T-helper 17 cell (primary cell): ENCODE measurements around the gene COBL. TPM values are rescaled to one million over a fixed set of nuclear protein-coding genes. Genes with fewer than 3 reads are reported as not detected.
A peak's percentile ranks its signal among the peaks of the same experiment; 100 is the strongest.

Source experiments
- ATAC-seq: fragments of 150-1000 bp; cut with Tn5 transposase; 2 replicates; pipeline ENCODE4 v1.10.0; 2021; ENCODE audit warnings: mild to moderate bottlenecking, moderate library complexity
- DNase-seq, 3 donors: peaks; one replicate each; pipeline versions ENCODE4 v3.0.0 to v3.0.0-alpha.2; 2020 to 2021
- H3K9me3 ChIP-seq: one replicate; pipeline ENCODE4 v1.7.0; 2013; ENCODE audit warnings: low read length, mild to moderate bottlenecking; ENCODE audit not compliant: control insufficient read depth, poor library complexity, severe bottlenecking
- H3K27ac Mint-ChIP-seq: one replicate; pipeline ENCODE4 v1.8.0; 2022; ENCODE audit warnings: mild to moderate bottlenecking, moderate library complexity, mixed read lengths
- H3K27me3 Mint-ChIP-seq: one replicate; pipeline ENCODE4 v1.8.0; 2022; ENCODE audit warnings: mixed read lengths
- H3K36me3 Mint-ChIP-seq: one replicate; pipeline ENCODE4 v1.8.0; 2022; ENCODE audit warnings: low read depth, mixed read lengths
- H3K4me1 Mint-ChIP-seq: one replicate; pipeline ENCODE4 v1.8.0; 2022; ENCODE audit warnings: mild to moderate bottlenecking, mixed read lengths
- H3K4me3 Mint-ChIP-seq: one replicate; pipeline ENCODE4 v1.8.0; 2022; ENCODE audit warnings: mild to moderate bottlenecking, moderate library complexity, mixed read lengths
- total RNA-seq, 4 donors: library from RNA in 2 of 4; stranded (reverse) in 2 of 4; gene quantifications; one replicate each; pipeline ENCODE4 v1.2.3 and lab custom pipeline; 2022 to 2026

The COBL gene
- total RNA-seq, 2 donors from 2014 or later: not detected

DNA sequence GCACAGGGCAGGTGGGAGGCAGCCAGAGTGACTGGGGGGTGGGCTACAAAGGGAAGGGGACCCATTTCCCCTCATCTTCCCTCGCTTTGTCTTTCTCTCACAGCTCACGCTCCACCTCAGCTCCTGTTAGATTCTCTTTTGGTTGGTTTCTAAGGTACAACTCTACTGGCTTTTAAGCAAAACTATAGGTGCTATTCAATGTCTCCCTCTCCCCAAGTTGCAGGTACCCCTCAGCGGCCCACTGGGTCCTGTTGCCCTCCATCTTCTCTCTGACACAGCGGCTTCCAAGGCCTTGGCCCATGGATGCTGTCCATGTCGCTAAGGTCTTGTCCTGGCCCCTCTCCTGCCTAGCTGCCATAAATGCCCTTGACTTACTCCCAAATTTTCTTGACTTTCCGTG lies 168.4 kb downstream of the COBL start:
- H3K9me3 ChIP-seq: no peaks in the 10 kb centered on the region
- Mint-ChIP-seq H3K4me1 (no peaks in the 10 kb centered on the region), H3K27ac (no peak overlapping the region), H3K36me3 (peaks cover 2% of the 10 kb centered on the region), H3K27me3 (peaks cover 38% of the 10 kb centered on the region), H3K4me3 (no peak overlapping the region)
- no peak for DNase-seq
- no peak for ATAC-seq

DNA sequence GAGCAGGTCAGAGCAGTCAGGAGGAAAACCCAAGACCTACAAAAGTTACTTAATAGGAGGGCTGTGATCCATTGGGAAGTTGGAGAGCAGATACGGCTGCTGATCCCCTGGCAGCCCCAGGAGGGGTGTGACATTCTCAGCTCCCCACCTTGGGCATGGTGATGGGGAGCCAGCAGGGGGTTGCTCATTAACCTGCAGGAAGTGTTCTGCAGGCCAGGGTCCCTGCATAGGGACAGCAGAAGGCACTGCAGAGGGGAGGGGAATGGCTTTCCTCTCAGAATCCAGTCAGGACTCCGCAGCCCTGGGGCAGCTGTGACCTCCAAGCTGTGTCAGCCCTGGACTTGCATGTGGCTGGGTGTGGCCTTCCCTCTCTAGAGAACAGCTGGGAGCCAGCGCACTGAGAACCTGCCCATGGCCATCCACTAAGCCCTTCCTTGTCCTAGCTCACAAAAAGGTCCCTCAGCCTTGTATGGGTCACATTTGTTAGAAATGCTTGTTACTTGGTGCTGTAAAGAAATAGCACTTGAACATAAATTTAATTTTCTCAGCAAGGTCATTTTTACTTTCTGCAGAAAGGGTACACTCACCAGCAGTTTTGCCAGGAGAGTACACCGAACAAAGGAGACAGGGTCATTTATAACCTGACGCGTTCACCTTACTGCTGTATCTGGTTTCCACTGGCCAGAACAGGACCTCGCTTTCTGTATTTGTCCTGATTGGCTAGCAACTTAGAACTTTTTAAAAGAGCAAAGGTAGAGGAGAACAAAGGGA lies 169.6 kb downstream of the COBL start:
- H3K4me1 Mint-ChIP-seq: no peaks in the 10 kb centered on the region

DNA sequence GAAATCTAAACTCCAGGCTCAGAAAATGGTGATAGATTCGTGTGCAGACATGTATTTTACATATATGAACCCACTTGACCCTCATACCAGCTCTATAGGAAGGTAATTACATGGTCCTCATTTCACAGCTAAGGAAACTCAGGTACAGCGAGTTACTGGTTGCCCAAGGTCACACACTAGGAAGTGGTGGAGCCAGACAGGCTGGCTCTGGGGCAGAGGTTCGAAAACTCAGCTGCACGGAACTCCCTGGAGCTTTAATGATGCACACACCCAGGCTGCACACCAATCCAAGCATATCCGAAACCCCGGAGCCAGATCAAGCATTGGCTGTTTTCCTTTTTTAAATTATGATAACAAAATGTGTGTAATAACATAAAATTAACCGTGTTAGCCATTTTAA lies 172.4 kb downstream of the COBL start:
- Mint-ChIP-seq H3K4me1 (peaks cover 3% of the 10 kb centered on the region), H3K27ac (no peak overlapping the region), H3K36me3 (peaks cover 2% of the 10 kb centered on the region), H3K27me3 (peaks cover 12% of the 10 kb centered on the region), H3K4me3 (no peak overlapping the region)
- DNase-seq (no peak), ATAC-seq (no peak)
- H3K9me3 ChIP-seq: no peaks in the 10 kb centered on the region

More for the DNA sequence above, 169.6 kb downstream of the COBL start:
- no peak overlapping the region for H3K4me3 Mint-ChIP-seq
- ATAC-seq: no peak
- DNase-seq: no peak
- H3K27ac Mint-ChIP-seq: no peak overlapping the region
- peaks cover 36% of the 10 kb centered on the region for H3K27me3 Mint-ChIP-seq
- no peaks in the 10 kb centered on the region for H3K9me3 ChIP-seq
- peaks cover 2% of the 10 kb centered on the region for H3K36me3 Mint-ChIP-seq

DNA sequence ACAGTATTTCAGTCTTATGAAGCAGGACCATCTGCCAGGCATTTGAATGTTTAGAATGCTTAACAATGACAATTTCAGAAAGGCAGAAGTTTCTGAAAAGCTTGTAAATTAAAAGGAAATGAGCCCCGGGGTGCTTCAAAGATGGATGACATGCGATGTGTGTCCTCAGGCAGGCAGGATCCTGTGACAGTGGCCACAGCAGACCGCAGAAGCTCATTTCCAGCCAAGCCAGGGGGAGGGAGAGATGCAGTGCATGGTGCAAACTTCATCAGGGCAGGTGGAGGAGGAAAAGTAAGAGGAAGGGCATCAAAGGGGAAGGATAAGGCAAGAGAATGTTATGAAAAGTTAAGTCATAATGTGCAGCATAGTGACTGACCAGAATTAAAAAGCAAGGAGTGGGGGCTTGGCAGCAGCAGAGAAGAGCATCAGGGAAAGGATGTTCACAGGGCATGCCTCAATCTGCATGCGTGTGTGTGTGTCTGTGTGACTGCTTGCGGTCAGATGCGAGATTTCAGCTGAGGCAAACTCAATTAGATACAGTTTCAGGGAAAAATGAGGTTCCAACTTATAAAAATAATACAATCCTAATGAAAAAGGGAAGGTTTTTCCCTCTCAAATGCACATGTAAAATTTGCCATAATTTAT lies 173.7 kb downstream of the COBL start:
- Mint-ChIP-seq H3K36me3 (peaks cover 2% of the 10 kb centered on the region), H3K4me1 (peaks cover 3% of the 10 kb centered on the region), H3K27ac (peak overlapping the region; percentile 70), H3K27me3 (peaks cover 12% of the 10 kb centered on the region), H3K4me3 (no peak overlapping the region)
- H3K9me3 ChIP-seq: no peaks in the 10 kb centered on the region
- ATAC-seq (no peak), DNase-seq (no peak)

DNA sequence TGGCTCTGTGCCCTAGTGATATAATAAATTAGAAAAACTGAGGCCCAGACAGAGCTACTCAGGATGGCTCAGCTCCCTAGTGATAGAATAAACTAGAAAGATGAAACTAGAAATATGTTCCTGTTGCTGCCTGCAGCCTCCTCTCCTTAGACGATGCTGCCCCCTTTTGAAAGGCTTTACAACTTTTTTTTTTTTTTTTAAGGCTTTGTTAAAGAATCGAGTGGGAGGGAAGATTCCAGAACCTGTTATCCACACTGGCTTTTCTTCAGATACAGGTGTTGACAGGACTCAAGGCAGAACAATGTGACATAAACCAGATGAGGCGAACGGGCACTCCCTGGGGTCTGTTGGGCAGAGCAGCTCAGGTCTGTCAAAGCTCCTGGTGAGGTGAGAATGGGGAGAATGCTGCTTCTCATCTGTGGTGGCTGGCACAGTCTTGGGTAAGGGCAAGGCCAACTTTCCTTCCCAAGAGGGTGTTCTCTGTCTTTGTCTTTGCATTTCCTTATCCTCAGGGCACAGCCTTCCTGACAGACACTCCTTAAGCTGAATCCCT lies 175.1 kb downstream of the COBL start:
- peaks cover 3% of the 10 kb centered on the region for H3K4me1 Mint-ChIP-seq
- no peak for DNase-seq
- H3K27me3 Mint-ChIP-seq: peaks cover 12% of the 10 kb centered on the region

DNA sequence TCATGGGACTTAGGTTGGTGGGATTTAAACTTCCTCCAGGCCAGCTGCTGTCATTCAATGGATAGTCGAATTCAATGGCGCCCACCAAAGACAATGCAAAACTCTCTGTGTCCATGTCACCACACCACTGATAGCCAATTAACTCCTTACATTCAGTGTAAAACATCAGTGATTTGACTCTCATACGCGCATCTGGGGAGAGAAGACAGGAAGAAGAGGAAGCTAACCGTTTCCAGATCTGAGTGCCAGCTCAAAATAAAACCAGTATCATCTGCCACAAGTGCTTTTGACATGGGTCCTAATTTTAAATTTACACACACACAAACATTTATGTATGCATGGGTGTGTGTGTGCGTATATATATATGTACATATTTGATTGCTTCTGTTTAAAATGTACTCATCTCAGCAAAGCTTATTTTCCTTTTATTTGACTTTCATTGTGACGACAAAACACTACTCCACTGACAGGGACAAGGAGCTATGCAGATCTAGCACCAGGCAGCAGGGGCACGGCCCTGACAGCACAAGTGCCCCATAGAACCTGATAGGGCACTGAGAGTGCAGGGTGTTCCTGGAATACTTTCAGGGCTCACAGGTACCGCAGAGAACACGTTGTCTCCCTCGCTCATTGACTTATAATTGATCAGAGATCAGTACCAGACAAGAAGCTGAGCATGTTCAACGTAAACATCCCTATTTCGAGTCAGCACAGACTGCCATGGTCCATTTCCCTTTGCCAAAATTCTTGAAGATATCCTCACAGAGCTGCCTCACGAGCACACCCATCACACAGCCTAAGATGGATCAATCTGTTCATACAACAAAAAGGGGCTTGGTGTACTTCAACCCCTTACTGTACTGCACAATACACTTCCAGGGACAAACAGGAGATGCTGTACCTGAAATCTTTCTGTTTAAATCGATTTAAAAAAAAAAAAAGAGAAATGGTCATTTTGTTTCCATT lies 176.1 kb downstream of the COBL start:
- H3K27ac Mint-ChIP-seq: no peak overlapping the region
- DNase-seq (no peak), ATAC-seq (no peak)

More for the DNA sequence above, 175.1 kb downstream of the COBL start:
- no peaks in the 10 kb centered on the region for H3K9me3 ChIP-seq
- ATAC-seq: no peak
- Mint-ChIP-seq H3K27ac (no peak overlapping the region), H3K36me3 (peaks cover 2% of the 10 kb centered on the region), H3K4me3 (no peak overlapping the region)

DNA sequence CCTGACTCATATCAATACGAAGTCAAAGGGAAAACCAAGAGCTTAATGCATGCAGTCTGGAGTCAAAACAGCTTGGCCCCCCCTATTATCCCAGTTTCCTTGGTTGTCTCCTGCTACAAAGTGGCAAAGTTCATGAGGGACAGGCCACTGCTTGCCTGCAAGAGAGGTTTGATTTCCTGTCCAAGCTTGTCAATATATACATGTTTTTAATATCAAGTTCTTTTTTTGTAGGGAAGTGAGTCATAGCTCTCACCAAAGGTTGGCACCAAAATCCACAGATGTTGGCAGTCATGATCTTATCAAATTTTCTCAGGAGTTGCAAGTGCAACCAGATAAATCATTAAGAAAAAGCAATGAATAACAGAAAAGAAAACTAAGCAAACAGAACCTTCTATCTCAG lies 176.8 kb downstream of the COBL start:
- H3K36me3 Mint-ChIP-seq: no peaks in the 10 kb centered on the region
- H3K27me3 Mint-ChIP-seq: peaks cover 12% of the 10 kb centered on the region
- H3K27ac Mint-ChIP-seq: no peak overlapping the region
- no peak overlapping the region for H3K4me3 Mint-ChIP-seq
- ATAC-seq (no peak), DNase-seq (no peak)
- peaks cover 5% of the 10 kb centered on the region for H3K4me1 Mint-ChIP-seq
- no peaks in the 10 kb centered on the region for H3K9me3 ChIP-seq

More for the DNA sequence above, 176.1 kb downstream of the COBL start:
- Mint-ChIP-seq H3K4me1 (peaks cover 3% of the 10 kb centered on the region), H3K36me3 (no peaks in the 10 kb centered on the region), H3K27me3 (peaks cover 12% of the 10 kb centered on the region), H3K4me3 (no peak overlapping the region)
- H3K9me3 ChIP-seq: no peaks in the 10 kb centered on the region

DNA sequence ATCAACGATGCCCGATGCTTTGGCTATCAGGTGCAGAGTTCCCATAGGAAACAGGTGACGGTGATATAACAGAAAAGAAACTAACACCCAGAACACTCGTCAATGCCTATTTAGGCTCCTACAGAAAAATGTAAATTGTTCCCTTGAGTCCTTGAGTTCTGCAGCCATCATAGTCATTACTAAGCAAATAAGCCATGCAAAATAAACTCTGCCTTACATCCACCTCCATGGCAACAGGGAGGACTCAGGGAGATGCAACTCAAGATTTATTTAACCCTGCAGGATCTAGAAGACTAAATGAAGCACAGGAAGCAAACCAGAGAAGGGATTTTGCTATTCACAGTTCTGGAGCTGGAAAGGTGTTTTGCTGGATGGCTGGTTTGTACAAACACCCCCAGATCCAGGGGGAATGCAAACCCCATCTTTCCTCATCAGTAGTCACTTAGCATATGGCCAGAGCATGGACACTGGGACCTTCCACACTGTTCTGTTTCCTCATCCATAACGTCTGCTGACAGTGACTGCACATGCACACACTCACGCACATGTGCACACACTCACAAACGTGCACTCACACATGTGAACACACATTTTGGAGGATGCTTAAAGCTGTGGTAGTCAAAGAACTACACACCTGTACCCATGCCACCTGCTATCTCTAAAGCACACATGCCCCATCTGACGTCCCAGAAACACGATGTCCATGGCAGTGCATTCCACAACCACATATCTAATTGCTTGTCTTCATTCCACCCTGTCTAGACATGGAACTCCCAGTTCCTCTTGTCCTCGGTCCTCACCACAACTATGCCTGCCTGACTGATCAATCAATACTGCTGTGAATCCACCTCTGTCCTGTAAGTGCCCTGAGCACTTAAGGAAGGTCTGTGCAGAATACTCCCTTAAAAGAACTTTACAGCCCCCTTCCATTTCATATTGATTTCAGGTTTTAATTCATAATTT lies 178.2 kb downstream of the COBL start:
- no peak overlapping the region for H3K27ac Mint-ChIP-seq
- H3K9me3 ChIP-seq: no peaks in the 10 kb centered on the region
- peaks cover 9% of the 10 kb centered on the region for H3K27me3 Mint-ChIP-seq
- H3K4me1 Mint-ChIP-seq: peaks cover 5% of the 10 kb centered on the region
- ATAC-seq (no peak), DNase-seq (no peak)
- no peak overlapping the region for H3K4me3 Mint-ChIP-seq
- no peaks in the 10 kb centered on the region for H3K36me3 Mint-ChIP-seq

DNA sequence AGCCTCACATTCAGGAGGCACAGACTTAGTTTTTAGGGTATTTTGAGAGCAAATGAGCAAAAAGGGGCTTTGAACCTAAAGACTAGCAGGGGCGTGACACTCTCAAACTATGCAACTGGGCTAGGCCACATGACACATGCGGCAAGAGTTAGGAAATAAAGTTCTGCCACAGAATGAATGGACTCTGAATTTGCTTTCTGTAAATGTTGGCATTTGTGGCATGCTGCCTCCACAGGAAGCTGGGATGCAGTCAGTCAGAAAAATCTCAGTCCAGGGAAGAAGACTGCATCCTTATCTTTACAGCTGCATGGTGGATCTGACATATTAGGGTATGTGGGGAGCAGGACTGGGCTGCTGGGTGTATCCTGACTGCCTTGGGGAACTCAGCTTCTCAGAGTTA lies 181.0 kb downstream of the COBL start:
- Mint-ChIP-seq H3K27ac (no peak overlapping the region), H3K36me3 (no peaks in the 10 kb centered on the region), H3K27me3 (no peaks in the 10 kb centered on the region), H3K4me1 (peaks cover 5% of the 10 kb centered on the region), H3K4me3 (no peak overlapping the region)
- ATAC-seq: no peak
- DNase-seq: no peak
- no peaks in the 10 kb centered on the region for H3K9me3 ChIP-seq

DNA sequence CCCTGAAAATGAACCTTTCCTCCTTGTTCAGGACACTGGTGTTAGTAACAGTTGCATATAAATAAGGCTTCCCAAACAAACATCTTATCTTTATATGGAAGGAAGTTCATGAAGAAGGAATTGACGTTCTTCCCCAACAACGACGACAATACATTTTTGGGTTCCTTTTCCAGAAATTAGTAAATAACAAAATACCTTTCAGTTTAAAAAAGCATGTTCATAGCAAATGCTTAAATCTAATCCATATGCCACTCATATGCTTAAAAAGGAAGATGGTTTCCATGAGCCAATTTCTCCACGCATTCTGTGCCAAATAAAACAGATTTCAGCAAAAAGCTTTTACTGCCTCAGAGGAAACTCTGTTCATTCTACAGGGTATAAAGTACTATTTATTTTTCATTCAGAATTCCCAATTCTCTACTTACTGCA lies 182.6 kb downstream of the COBL start:
- Mint-ChIP-seq H3K36me3 (no peaks in the 10 kb centered on the region), H3K27ac (no peak overlapping the region), H3K4me1 (peaks cover 2% of the 10 kb centered on the region), H3K27me3 (no peaks in the 10 kb centered on the region), H3K4me3 (no peak overlapping the region)
- ATAC-seq (no peak), DNase-seq (no peak)
- no peaks in the 10 kb centered on the region for H3K9me3 ChIP-seq

DNA sequence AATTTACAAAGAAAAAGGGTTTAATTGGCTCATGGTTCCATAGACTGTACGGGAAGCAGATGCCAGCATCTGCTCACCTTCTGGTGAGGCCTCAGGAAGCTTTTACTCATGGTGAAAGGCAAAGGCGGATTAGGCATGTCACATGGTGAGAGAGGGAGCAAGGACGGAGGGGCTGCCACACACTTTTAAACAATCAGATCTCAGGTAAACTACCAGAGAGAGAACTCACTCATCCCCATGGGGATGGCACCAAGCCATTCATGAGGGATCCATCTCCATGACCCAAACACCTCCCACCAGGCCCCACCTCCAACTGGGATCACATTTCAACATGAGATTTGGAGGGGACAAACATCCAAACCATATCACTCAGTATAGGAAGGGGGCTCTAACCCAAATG lies 183.9 kb downstream of the COBL start:
- H3K9me3 ChIP-seq: no peaks in the 10 kb centered on the region
- H3K4me1 Mint-ChIP-seq: peaks cover 2% of the 10 kb centered on the region
- peaks cover 5% of the 10 kb centered on the region for H3K27me3 Mint-ChIP-seq
- no peak overlapping the region for H3K4me3 Mint-ChIP-seq
- H3K36me3 Mint-ChIP-seq: peaks cover 2% of the 10 kb centered on the region
- no peak for ATAC-seq
- no peak for DNase-seq
- no peak overlapping the region for H3K27ac Mint-ChIP-seq
